Left cardiac atrium (tissue), 4 donors: ENCODE measurements around the gene TPPP. TPM values are rescaled to one million over a fixed set of nuclear protein-coding genes. Genes with fewer than 3 reads are reported as not detected.
"Not testable (repeated sequence)": the region's sequence is repeated elsewhere in the genome, so short reads cannot be mapped to it uniquely, and the experiment has no call there.

Experiments used
- ATAC-seq, 2 donors: fragments of 200-7000 bp; cut with Tn5 transposase; one replicate each; pipeline ENCODE4 v1.9.1; 2020; ENCODE audit warnings: mild to moderate bottlenecking in 2 of 2, moderate library complexity in 2 of 2
- DNase-seq: peaks from one replicate; pipeline ENCODE4 v3.0.0-alpha.2; 2020
- intact Hi-C, 2 donors: fragments of 100-400 bp; cut with DNase I; formaldehyde crosslinking; loops; one replicate each; pipeline versions ENCODE4 v1.14.1 to v1.15.1; 2022 to 2023
- total RNA-seq, 2 donors: library from RNA; stranded (reverse); fragmentation: NEBNext Ultra II Directional; extraction: Animal tissue kit (Norgen Biotek cat#: 25700); gene quantifications; one replicate each; pipeline ENCODE4 v1.2.1, GENCODE V29; 2021
- donor health status: DM: no; HTN: yes; CAD: no.
- donor health status: DM: no; HTN: yes; CAD: no; lungs with severe emphysema.
- donor health status: DM: yes; HTN: yes; CAD: no.
- donor health status: Dilated cardiomyopathy.

Gene TPPP
- total RNA-seq, 2 donors from 2014 or later: 15.5 to 25.0 TPM

GRCh38 chr5:681317-682191 lies 11.6 kb downstream of the TPPP start:
- ATAC-seq: not testable (repeated sequence)
- intact Hi-C loops: loop anchor here in 1 of 2 donors (2.0 kb wide), 1 partner anchor 95 kb away; no protein-coding TSS in a partner anchor
- DNase-seq: peak; percentile 13

DNA sequence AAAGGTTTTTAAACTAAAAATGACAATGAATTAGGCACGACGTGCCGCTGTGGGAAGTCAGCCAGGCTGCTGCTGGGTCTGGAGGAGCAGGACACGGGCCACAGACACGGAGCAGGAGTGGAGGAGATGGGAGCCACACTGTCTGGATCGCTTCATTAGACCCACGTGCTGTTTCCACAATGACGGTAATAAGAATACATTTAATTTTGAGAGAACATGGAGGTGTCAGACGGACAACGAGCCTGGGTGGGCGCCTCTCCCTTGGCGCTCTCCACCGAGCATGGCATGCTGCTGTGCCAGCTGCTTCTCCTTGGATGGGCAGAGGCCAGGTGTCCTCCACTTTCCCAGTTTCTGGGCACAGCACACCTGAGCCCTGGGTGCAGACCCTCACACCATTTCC lies 12.3 kb downstream of the TPPP start:
- ATAC-seq, intact Hi-C loops, DNase-seq: not testable (repeated sequence)

- DNase-seq, ATAC-seq, intact Hi-C loops: not testable (repeated sequence)
These were observed 12.9 kb downstream of the TPPP start for GRCh38 chr5:680118-680795.

- ATAC-seq, intact Hi-C loops: not testable (repeated sequence)
- DNase-seq: peak; percentile 8
These were observed 13.8 kb downstream of the TPPP start for GRCh38 chr5:679166-679895.

DNA sequence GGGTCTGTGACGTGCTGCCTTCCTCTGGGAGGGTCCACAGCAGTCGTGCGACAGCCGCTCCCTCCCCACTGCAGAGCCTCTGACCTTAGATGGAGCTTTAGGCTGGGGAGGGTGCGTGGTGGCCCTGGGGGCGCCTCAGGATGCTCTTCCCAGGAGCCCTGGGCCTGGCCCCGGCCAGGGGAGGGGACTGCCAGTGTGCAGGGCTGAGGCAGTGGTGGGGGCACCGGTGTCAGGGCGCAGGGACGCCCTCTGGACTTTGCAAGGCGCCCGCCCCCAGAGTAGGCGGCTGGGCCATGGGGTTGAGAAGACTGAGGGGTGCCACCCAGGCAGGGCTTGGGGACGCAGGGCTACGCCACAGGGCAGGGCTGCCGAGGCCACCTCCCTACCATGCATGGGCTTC lies 14.6 kb downstream of the TPPP start:
- intact Hi-C loops, ATAC-seq, DNase-seq: not testable (repeated sequence)

GRCh38 chr5:677131-678101 lies 15.7 kb downstream of the TPPP start:
- intact Hi-C loops: no loop called here
- ATAC-seq: no peak

DNA sequence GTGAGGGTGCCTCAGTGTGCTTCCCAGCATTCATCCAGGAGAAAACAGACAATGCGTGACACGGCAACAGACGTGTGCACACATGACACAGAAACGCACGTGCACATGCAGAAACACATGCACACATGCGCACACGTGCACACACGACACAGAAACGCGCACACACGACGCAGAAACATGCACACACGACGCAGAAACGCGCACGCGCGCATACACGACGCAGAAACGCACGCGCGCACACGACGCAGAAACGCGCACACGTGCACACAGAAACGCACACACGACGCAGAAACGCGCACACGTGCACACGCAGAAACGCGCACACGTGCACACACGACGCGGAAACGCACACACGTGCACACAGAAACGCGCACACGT lies 16.5 kb downstream of the TPPP start:
- no peak for DNase-seq
- intact Hi-C loops: no loop called here
- no peak for ATAC-seq

More at GRCh38 chr5:677131-678101, 15.7 kb downstream of the TPPP start:
- DNase-seq: peak; percentile 23

DNA sequence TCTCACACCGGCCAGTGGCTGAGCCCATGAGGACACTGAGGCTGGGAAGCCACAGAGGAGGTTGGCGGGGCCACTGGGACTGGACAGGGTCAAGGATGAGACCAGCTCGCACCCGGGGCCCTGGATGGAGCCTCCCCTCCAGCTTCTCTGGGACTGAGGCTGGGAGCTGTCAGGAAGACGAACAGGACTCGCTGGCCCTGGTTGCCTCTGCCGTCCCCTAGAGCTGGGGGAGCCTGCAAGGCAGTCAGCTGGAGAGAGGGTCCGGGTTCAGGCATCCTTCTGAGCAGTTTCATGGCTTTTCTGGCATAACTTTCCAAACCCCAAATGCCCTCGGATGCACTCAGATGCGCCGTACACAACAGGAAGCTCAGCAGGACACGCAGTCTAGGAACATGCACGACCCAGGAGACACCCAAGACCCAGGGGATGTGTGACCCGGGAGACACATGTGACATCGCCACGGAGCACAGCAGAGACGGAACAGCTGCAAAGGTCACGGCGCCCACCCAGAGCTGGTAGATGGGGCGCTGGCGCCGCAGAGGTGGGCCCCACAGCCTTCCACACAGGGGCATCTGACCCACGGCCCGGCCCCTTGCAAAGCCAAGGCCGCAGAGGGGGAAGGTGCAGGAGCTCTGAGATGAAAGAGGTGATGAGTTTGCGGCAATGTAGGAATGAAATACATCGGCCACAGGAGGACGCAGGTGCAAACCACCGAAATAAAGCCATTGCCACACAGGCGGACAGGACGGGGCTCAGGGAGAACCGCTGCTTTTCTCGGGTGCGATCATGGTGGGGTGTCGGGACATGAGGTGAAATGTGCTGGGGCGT lies 17.1 kb downstream of the TPPP start:
- intact Hi-C loops: no loop called here
- no peak for ATAC-seq
- peak; percentile 12 for DNase-seq

DNA sequence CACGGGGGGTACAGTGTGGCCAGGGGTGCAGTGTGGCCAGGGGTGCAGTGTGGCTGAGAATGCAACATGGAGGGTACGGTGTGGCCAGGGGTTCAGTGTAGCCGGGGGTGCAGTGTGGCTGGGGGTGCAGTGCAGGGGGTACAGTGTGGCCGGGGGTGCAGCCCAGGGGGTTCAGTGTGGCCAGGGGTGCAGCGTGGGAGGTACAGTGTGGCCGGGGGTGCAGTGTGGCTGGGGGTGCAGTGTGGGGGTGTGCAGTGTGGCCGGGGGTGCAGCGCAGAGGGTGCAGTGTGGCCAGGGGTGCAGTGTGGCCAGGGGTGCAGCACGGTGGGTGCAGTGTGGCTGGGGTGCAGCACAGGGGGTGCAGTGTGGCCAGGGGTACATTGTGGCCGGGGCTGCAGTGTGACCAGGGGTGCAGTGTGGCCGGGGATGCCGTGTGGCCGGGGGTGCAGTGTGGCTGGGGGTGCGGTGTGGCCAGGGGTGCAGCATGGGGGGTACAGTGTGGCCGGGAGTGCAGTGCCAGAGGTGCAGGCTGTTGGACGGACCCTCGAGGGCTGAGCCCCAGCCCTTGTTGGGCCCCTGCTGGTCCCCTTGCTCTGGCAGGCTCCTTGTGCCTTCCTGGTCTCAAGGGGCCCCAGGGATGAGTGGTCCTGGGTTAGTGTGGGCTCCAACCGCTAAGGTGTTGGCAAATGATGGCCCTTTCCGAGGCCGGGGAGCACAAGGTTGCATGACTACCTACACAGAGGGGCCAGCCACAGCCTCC lies 17.9 kb downstream of the TPPP start:
- no peak for ATAC-seq
- intact Hi-C loops: no loop called here
- peak; percentile 21 for DNase-seq

GRCh38 chr5:674630-675011 lies 18.5 kb downstream of the TPPP start:
- ATAC-seq: peak in 1 of 2 donors; percentile 2
- peak; percentile 15 for DNase-seq
- intact Hi-C loops: loop anchor here (5.0 kb wide), 2 partner anchors 228 to 233 kb away; no protein-coding TSS in a partner anchor

DNA sequence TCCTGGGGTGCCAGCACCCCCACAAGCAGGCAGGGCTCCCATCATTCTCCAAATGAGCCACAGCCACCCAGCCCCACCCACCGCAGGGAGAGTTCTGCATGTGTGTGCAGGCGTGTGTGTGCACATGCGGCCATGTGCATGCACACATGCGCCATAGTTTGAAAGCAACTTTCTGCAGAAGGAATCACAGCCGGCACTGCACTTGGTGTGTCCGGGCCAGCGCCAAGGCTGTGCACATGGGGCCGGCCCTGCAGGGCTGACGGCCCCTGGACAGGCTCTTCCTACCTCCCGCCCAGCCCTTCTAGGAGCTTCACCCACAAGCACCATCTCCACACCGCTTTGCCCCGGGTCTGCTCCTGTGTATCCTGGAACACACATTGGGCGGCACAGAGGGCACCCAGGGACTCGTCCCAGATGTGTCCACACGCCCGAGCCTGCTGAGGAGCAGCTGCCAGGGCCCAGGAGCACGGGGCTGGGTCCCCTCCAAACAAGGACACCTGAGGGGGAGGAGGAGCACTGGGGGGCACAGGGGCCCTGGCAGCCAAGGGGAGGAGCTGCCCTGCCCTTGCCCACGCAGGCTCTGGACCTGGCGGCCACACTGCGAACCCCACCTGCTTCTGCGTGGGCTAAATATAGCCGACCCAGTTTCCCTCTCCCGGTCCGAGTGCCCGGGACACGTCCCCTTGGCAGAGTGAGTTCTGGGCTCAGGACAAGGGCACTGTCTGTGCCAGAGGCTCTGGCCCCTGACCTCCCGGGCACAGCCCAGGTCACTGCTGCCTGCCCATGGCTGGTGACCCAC lies 19.1 kb downstream of the TPPP start:
- DNase-seq: peak; percentile 29
- intact Hi-C loops: loop anchor here (5.0 kb wide), 2 partner anchors 228 to 233 kb away; no protein-coding TSS in a partner anchor
- ATAC-seq: peak; percentile 4 to 27

DNA sequence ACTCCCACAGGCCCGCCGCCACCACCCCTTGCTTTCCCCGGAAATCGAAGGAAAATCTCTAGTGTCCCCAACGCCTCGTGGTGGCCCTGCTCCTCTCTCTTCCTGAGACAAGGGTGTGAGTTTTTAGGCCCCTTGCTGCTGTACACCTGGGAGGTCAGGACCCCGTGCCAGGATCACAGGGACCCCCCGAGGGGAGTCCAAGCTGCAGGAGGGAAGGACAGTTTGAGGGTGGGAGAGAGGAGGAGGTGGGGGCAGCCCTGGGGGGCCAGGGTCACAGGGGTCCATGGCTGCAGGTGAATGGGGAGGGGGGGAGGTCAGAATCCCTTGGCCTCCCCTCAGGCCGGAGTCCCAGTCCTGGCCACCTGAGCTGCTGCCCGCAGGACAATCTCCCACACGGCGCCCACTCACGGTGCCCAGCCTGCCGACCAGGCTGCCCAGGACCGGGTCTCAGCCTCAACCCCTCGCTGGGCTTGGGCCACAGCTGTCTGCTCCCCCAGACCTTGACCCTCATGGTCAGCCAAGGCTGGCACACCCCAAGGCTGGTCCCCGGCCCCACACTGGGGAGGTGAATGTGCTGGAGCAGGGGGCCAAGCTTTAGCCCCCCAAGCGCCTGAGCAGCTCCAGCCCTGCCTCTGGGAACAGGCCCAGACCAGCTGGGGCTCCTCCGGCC lies 19.9 kb downstream of the TPPP start:
- intact Hi-C loops: loop anchor here (5.0 kb wide), 2 partner anchors 229 to 234 kb away; no protein-coding TSS in a partner anchor
- DNase-seq (peak; percentile 20), ATAC-seq (no peak)

- DNase-seq (peak; percentile 89), ATAC-seq (peak; percentile 11 to 52)
- intact Hi-C loops: loop anchor here (5.0 kb wide), 2 partner anchors 230 to 235 kb away; no protein-coding TSS in a partner anchor
These were observed 20.6 kb downstream of the TPPP start for GRCh38 chr5:672329-673160.
